GM19099 (cell line): ENCODE data around the gene HLCS.

Experiments
- POLR2A ChIP-seq: IDR thresholded peaks from 3 replicates; pipeline ENCODE4 v1.6.1; 2011; ENCODE audit warnings: low read depth; ENCODE audit not compliant: insufficient read length; ENCODE audit errors: extremely low read depth

Gene HLCS

GRCh38 chr21:36841866-36842265 is 124.6 kb downstream of the HLCS start:
- no peak for TF ChIP-seq POLR2A

DNA sequence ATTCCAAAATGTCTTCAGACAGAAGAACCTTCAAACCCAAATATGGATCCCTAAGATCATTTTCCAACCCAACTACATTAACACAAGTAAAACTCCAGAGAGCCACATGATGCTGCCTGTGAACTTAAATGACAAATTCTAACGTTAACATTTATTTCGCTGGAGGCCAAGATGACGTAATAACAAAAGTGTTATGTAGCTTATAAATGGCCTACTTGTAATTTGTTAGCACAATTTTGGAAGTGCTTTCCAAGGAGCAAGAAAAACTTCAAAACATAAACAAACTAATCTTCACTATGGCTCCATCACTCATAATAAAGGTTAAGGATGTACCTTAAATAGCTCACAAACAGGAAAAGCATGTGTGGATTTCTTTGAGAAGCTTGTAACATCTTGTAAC is 126.7 kb downstream of the HLCS start:
- TF ChIP-seq POLR2A, result no peak

- no peak for TF ChIP-seq POLR2A
Measured at GRCh38 chr21:36839123-36839522, 127.3 kb downstream of the HLCS start.

DNA sequence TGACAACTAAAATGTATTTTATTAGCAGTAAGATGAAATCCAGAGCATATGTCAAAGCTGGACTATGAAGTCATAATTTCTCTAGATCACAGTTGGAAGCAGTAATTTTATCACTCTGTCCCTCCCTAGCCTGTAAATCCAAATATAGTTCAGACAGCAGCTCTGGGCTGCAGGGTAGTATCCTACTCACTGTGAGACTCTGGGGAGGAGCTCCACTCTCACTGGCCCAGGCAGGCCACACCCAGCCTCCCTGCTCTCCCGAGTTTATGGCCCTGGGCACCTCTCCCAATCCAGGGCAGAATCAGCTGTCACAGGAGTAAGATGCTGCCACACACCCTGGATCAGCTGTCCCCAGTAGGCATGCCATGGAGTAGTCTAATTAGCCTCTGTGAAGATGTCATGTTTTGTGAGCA is 131.1 kb downstream of the HLCS start:
- TF ChIP-seq POLR2A, result no peak

DNA sequence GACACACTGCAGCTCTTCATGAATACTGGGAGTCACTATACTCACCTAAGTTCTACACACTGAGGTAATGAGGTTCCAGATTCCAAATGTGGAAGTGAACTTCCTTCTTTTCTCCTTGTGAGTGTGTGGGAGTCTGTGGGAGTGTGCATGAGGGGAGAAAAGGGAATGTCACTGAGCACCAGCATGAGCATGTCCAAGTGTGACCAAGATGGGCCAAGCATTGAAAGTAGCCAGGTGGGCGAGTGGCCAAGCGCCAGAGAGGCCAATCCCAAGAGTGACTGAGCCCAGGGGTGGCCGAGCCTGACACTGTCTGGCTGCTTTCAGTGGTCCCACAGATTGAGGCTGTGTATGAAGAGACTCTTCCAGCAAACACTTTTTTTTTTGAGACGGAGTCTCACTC is 132.3 kb downstream of the HLCS start:
- no peak for TF ChIP-seq POLR2A

GRCh38 chr21:36830100-36830499 is 136.4 kb downstream of the HLCS start:
- no peak for TF ChIP-seq POLR2A

- TF ChIP-seq POLR2A, result no peak
Measured at GRCh38 chr21:36828891-36829515, 137.5 kb downstream of the HLCS start.

DNA sequence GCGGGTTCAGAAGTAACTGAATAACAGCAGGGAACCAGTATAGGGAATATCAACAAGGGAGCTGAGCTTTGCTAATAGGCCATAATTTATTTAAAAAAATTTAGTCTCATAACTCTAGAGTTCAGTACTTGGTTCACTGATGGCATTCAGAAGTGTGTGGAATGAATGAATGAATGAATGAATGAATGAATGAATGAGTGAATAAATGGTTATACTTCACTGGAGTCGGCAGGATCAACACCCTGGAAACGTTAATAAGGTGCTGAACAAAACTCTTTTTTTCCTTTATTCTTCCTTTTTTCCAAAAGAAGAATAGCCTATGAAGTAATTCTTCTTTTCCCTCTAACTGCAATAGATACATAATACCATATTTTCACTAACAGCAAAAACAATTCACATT is 138.3 kb downstream of the HLCS start:
- TF ChIP-seq POLR2A, result no peak

DNA sequence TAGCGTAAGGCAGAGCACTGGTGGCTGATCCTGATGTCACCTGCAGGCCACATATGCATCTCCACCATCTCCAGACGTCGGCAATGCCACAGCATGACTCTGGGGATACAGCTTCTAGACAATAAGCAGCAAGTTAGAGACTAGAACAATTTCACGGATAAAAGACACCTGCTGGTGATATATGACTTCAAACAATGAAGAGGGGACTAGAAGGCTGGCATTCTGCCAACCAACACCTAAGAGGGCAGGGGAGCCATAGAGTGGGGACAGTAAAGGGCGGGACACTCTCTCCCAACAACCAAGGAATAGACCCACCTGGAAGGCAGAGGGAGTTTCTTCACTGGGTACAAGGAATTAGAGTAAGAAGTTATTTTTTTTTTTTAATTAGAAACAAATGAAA is 140.8 kb downstream of the HLCS start:
- no peak for TF ChIP-seq POLR2A

- no peak for TF ChIP-seq POLR2A
Measured at GRCh38 chr21:36821032-36821299, 145.5 kb downstream of the HLCS start.

DNA sequence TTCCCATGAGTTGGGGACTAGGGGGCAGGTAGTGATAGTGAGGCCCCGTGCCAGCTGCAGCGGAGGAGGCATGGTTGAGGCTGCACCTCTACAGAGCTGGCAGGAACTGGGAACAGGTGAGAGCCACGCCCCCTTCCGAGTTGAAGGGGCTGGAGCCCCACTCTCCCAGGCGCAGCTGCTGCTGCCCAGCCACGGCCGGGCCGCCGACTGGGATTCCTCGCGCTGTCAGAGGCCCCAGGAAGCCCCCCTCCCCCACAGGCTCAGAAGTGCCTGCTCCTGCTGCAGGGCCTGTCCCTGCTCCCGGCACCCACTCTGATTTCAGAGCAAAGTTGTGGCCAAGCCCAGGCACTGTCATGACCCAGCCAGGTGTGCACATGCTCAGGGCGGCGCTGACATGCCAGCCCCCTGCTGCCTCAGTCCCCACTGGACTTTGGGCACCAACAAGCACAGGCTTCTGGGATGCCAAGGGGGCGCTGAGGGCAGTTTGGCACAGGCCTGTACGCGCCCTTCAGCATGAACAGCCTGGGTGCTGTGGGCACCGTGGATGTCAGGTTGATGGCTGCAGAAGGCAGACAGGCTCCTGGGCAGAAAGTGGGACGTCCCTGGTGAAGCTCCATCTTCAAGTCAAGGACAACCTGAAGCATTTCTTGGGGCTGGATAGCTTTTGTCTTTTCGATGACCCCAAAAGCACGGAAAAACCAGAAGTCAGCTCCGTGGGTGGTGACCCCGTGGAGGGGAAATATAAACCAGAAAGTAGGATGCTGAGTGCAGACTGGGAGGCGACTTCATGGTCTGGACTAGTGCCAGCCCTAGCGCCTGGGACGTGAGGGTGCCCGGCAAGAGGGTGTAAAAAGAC is 146.1 kb downstream of the HLCS start:
- no peak for TF ChIP-seq POLR2A

DNA sequence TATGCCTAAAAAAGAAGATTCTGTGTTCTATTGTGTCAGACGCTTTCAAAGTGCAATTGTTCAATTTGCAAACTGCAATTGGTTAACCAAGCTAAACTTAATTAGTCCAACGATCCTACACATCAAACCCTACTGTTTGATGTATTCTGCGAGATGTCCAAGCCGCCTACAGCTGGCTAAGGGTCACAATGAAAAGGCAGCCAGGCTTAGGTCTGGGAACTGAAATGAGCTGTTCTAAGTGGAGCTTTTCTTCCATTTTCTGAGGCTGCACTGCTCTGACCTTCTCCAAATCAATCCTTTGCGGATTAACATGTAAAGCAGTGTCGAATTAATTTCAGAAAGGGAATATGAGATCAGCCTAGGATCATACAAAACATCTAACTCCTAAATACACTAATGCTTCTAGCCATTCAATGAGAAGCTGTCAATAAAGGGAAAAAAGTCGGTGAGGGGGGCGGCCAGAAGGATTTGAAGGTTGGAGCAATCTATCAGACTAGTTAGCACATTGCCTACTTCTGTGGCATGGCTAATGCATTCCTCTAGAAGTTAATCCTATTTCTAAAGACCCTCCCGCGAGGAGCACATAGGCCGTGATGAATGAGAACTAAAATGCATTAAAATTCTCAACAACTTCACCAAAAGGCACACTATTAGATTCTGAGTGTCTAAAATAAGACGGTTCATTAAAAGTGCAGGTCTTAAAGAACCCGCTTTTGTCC is 148.6 kb downstream of the HLCS start:
- TF ChIP-seq POLR2A, result no peak

DNA sequence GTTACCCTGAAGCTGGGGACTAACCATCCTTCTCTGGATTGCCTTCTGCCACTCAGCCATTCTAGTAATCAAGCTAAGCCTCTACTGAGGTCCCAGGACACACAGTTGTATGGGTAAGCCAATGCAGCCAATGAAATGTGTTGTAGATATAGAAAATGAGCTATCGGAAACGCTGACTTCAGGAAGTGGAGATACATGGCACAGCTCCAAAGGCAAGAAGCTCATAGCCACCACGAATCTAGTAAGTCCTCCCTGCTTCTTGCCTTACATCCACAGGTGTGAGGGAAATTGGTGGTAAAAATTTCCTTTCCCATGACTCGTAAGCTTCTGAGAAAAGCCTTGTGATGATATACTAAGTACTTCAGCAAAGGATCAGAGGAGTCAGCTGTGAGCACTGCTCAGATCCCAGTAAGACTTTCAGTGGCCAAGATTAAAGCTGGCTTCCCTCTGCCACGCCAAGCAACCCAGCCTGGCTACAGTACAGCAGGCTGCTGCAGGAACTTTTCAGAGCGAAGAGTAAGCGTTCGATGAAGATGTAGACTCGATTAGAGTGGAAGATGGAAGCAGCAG is 149.8 kb downstream of the HLCS start:
- TF ChIP-seq POLR2A, result no peak

DNA sequence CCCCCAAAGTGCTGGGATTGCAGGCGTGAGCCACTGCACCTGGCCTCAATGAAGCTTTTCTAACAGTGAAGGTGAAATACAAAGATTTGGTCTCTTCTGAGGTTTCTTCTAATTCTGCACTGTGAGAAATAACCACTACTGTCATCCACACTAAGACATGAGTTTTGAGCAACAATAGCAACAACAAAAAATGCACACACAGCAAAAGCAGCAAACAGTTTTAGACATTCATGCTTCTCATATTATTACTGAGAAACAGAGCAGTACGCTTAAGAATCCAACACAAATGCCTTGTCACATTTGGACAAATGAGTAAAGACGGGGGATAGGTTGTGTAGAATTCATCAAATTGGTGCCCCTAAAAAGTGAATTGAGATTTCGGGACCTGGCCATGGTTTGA is 151.2 kb downstream of the HLCS start:
- TF ChIP-seq POLR2A, result no peak

DNA sequence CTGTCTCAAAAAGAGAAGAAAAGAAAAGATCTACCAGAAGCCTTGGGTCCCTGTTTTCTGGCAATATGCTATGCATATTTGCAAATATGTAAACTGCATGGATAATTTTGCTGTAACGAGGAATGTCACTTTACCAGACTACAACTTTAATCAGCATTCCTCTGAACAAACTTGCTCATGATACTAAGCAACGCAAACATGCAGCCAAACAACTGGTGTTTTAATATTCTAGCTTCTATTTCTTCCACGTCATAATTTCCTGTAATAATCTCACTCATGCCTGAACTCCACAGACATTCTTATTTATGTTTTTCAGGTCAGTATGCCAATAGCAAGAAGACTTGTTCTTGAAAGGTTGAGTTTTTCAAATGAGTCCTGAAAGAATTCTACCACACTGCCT is 153.4 kb downstream of the HLCS start:
- no peak for TF ChIP-seq POLR2A

GRCh38 chr21:36811762-36812161 is 154.7 kb downstream of the HLCS start:
- no peak for TF ChIP-seq POLR2A
